AG04449 (cell line): Measurements from ENCODE around the gene RAB3B.

Source experiments
- CTCF ChIA-PET: fragments of 350-600 bp; formaldehyde crosslinking; extraction: SDS; loops from one replicate; lab custom pipeline; 2021; ENCODE audit warnings: antibody characterized with exemption; lab: Yijun Ruan, JAX
- POLR2A ChIA-PET: fragments of 400-600, 350-600 bp; formaldehyde crosslinking; extraction: SDS; loops from one replicate; lab custom pipeline; 2020; ENCODE audit warnings: antibody characterized with exemption, inconsistent platforms; lab: Yijun Ruan, JAX
- DNase-seq: peaks from one replicate; pipeline ENCODE4 v3.0.0-alpha.2; 2010; ENCODE audit warnings: low read depth, low spot score
- H3K4me3 ChIP-seq: 2 replicates; pipeline ENCODE4 v1.5.1; 2011; ENCODE audit warnings: low read depth, mild to moderate bottlenecking, control low read depth, low read length
- TF ChIP-seq, protein P1 (sequence below): IDR thresholded peaks from one replicate; pipeline ENCODE4 v1.5.1; 2011; ENCODE audit warnings: mild to moderate bottlenecking, moderate library complexity, low read length, control low read depth, inconsistent platforms; ENCODE audit not compliant: insufficient read depth; ENCODE audit errors: missing control alignments

Gene RAB3B

DNA sequence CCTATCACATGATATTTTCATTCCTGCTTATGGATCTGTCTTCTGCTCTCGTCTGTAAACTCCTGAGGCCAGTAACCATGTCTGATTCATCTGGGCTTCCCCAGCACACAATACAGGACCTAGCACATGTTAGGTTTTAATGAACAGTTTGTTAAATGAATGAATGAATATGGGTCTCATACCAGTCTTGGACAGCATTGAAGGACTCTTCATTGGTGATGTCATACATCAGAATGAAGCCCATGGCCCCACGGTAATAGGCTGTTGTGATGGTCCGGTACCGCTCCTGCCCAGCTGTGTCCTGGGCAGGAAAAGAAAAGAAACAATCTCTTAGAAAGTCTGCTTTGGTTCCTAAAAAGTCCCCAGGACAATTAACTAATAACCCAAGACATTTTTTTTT lies 53.4 kb downstream of the RAB3B start:
- POLR2A ChIA-PET, result no interaction called here
- TF ChIP-seq, protein P1, sequence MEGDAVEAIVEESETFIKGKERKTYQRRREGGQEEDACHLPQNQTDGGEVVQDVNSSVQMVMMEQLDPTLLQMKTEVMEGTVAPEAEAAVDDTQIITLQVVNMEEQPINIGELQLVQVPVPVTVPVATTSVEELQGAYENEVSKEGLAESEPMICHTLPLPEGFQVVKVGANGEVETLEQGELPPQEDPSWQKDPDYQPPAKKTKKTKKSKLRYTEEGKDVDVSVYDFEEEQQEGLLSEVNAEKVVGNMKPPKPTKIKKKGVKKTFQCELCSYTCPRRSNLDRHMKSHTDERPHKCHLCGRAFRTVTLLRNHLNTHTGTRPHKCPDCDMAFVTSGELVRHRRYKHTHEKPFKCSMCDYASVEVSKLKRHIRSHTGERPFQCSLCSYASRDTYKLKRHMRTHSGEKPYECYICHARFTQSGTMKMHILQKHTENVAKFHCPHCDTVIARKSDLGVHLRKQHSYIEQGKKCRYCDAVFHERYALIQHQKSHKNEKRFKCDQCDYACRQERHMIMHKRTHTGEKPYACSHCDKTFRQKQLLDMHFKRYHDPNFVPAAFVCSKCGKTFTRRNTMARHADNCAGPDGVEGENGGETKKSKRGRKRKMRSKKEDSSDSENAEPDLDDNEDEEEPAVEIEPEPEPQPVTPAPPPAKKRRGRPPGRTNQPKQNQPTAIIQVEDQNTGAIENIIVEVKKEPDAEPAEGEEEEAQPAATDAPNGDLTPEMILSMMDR, result no peak
- no peak for DNase-seq
- H3K4me3 ChIP-seq, result no peak overlapping the region
- CTCF ChIA-PET, result interaction anchor here (0.7 to 1.6 kb wide), 2 partner anchors 9 to 95 kb away, joined by 3 to 4 read pairs; no protein-coding TSS in a partner anchor

DNA sequence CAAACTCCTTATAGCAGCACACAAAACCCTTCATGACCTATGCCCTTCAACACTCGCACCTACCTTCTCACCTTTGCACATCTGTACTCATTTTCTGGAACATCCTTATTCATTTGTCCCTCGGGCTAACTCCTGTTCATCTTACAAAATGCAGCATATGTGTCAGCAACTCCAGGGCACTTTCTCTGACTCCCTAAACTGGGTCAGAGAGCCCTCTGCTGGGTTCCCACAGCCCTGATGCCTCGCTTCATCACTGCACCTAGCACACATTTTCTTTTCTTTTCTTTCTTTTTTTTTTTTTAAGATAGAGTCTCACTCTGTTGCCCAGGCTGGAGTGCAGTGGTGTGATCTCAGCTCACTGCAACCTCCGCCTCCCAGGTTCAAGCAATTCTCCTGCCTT lies 54.0 kb downstream of the RAB3B start:
- TF ChIP-seq, protein P1, result peak; percentile 39
- ChIA-PET CTCF (interaction anchor here (0.8 to 1.6 kb wide), 2 partner anchors 9 to 40 kb away, joined by 3 to 4 read pairs; no protein-coding TSS in a partner anchor), POLR2A (no interaction called here)
- H3K4me3 ChIP-seq, result no peak overlapping the region
- no peak for DNase-seq

DNA sequence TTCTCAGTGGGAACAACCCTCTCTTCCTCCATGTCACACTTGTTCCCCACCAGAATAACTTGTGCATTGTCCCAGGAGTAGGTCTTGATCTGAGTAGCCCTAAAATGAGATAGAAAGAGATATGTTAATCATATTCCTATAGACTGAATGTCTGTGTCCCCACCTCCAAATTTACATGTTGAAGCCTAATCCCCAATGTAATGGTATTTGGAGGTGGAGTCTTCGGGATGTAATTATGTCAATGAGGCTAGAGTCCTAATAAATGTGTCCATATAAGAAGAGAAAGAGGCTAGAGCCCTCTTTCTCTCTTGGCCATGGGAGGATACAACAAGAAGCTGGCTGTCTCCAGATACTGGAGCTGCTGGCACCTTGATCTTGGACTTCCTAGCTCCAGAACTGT lies 57.2 kb downstream of the RAB3B start:
- DNase-seq, result no peak
- ChIA-PET CTCF (interaction anchor here (1.0 to 1.4 kb wide), 2 partner anchors 8 kb away, joined by 3 to 5 read pairs; no protein-coding TSS in a partner anchor), POLR2A (no interaction called here)
- H3K4me3 ChIP-seq, result no peak overlapping the region
- TF ChIP-seq, protein P1, result no peak

DNA sequence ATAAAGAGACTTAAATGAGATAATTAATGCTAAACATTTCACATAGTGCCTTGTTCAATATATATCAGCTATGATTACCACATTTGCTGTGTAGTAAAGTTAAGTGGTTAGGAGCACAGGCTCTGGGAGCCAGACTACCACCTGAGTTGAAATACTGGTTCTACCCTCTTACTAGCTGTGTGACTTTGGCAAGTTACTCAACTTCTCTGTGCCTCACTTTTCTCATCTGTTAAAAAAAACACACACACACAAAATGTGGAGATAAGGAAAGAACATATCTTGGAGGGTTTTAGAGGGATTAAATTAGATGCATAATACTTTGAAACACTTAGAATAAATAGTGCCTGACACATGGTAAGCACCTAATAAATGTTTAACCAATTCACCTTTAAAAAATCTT lies 60.2 kb downstream of the RAB3B start:
- ChIA-PET POLR2A (no interaction called here), CTCF (interaction anchor here (1.0 to 7.0 kb wide), 2 partner anchors 32 to 71 kb away, joined by 6 to 80 read pairs; no protein-coding TSS in a partner anchor)
- TF ChIP-seq, protein P1, result no peak
- H3K4me3 ChIP-seq, result no peak overlapping the region
- no peak for DNase-seq

DNA sequence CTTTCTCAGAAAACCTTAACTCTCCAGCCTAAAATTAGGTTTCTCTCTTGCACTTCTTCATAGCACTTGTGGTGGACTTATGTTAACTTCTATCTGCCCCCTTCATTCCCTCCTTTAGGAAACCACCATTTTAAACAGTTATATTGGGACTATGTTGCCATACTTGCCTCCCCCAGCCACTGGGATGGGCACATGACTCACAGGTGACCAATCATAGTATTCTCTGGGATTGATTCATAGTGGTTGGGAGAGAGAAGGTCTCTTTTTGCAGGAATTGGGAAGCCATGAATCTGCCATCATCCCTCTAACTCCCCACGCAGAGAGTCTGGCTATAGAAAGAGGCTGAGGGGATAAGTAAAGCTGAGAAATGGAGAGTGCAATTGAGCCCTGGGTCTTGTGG lies 61.6 kb downstream of the RAB3B start:
- DNase-seq, result no peak
- ChIA-PET CTCF (interaction anchor here (0.9 to 7.0 kb wide), 2 partner anchors 17 to 30 kb away, joined by 3 to 80 read pairs; no protein-coding TSS in a partner anchor), POLR2A (interaction anchor here (0.8 kb wide), 1 partner anchor 18 kb away, joined by 3 read pairs; no protein-coding TSS in a partner anchor)
- TF ChIP-seq, protein P1, result no peak
- H3K4me3 ChIP-seq, result no peak overlapping the region

DNA sequence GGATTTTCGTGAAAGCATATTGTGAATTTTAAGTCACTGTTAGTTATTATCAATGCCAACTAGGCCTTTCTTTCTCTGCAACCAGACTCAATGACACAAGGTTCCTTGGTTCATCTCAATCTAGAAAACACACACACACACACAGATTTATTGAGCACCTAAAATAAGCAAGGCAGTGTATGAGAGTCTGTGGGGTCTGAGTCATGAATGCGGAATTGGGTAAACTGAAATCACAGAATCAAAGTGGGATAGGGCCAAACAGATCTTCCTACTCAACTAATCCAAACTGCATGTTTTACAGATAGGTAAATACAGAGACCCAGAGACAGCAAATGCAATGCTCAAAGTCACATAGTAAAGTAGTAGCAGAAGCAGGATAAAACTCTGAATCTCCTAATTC lies 63.5 kb downstream of the RAB3B start:
- H3K4me3 ChIP-seq, result no peak overlapping the region
- DNase-seq, result no peak
- ChIA-PET POLR2A (interaction anchor here (3.9 kb wide), 1 partner anchor 29 kb away, joined by 25 read pairs; no protein-coding TSS in a partner anchor), CTCF (interaction anchor here (0.8 to 7.0 kb wide), 6 partner anchors 15 to 75 kb away, joined by 3 to 80 read pairs (median 4); no protein-coding TSS in a partner anchor)
- TF ChIP-seq, protein P1, result no peak
